GM12891 (cell line): ENCODE results near the gene PTH2R.
"Not testable (repeated sequence)": the region's sequence is repeated elsewhere in the genome, so short reads cannot be mapped to it uniquely, and the experiment has no call there.

Experiments
- DNase-seq: peaks from one replicate; pipeline ENCODE4 v3.0.0; 2011; ENCODE audit warnings: low spot score; ENCODE audit not compliant: insufficient read length
- FAIRE-seq: peaks from 2 replicates; lab custom pipeline; 2011; peaks lifted over from hg19 to GRCh38; lab: Jason Lieb, UNC
- PAX5 ChIP-seq: IDR thresholded peaks from 2 replicates; pipeline ENCODE4 v1.6.1; 2011; ENCODE audit warnings: low read length, moderate library complexity, mild to moderate bottlenecking; ENCODE audit not compliant: insufficient read depth, severe bottlenecking
- POLR2A ChIP-seq: IDR thresholded peaks from 2 replicates; pipeline ENCODE4 v1.6.1; 2011; ENCODE audit warnings: low read depth, low read length, control low read depth
- POLR2AphosphoS5 ChIP-seq: IDR thresholded peaks from 2 replicates; pipeline ENCODE4 v1.6.1; 2011; ENCODE audit warnings: low read depth, low read length, control low read depth
- POU2F2 ChIP-seq: IDR thresholded peaks from 2 replicates; pipeline ENCODE4 v1.6.1; 2011; ENCODE audit warnings: low read depth, mild to moderate bottlenecking, control low read depth, low read length, moderate library complexity
- SPI1 ChIP-seq: IDR thresholded peaks from 2 replicates; pipeline ENCODE4 v1.6.1; 2011; ENCODE audit warnings: low read depth, low read length, control low read depth
- TAF1 ChIP-seq: IDR thresholded peaks from 2 replicates; pipeline ENCODE4 v1.6.1; 2011; ENCODE audit warnings: low read depth, low read length, control low read depth

The PTH2R gene

DNA sequence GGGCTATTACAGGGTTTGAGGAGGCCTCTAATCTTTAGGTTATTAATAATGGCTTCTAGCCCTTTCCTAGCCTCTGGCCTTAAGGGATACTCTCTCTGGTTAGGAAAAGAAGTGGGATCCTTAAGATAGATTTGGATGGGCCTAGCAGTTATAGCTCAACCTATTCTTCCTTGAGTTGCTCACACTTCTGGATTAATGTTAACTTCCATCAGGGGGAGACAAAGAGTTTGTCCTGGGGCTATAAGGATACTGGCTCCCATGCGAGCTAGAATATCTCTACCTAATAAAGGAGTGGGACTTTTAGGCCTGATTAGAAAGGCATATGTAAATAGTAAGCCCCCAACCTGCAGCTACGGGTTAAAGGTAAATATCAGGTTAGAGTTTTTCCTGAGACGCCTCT, 14.3 kb upstream of the PTH2R start:
- TF ChIP-seq POLR2A, result no peak
- TF ChIP-seq TAF1, result no peak
- no peak for TF ChIP-seq POU2F2
- no peak for TF ChIP-seq SPI1
- TF ChIP-seq PAX5, result no peak
- TF ChIP-seq POLR2AphosphoS5, result no peak
- DNase-seq, result no peak
- FAIRE-seq, result no peak

DNA sequence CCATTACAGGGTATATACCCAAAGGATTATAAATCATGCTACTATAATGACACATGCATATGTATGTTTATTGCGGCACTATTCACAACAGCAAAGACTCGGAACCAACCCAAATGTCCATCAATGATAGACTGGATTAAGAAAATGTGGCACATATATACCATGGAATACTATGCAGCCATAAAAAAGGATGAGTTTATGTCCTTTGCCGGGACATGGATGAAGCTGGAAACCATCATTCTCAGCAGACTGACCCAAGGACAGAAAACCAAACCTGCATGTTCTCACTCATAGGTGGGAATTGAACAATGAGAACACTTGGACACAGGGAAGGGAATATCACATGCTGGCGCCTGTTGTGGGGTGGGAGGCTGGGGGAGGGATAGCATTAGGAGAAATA, 9.8 kb upstream of the PTH2R start:
- FAIRE-seq, DNase-seq: not testable (repeated sequence)

DNA sequence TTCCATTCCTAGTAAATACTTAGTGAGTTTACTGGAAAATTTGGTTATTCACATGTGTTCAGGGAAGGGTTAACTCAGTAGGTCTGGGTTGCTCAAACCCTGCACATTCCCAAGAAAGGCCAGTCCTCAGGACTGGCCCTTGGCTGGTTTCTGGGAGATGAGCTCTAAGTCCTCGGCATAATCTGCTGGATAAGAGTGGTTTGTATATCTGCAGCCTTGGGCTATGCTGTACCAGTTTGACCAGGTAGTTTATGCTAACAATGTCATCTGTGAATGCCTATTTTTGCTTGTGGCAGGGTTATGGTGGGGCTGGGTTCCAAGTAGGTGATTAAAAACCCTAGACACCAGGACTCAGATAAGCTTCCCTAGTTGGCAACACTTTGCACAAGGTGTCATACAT, 7.4 kb upstream of the PTH2R start:
- no peak for TF ChIP-seq POLR2A
- TF ChIP-seq PAX5, result no peak
- TF ChIP-seq POU2F2, result no peak
- TF ChIP-seq TAF1, result no peak
- TF ChIP-seq POLR2AphosphoS5, result no peak
- TF ChIP-seq SPI1, result no peak
- FAIRE-seq (no peak), DNase-seq (no peak)

DNA sequence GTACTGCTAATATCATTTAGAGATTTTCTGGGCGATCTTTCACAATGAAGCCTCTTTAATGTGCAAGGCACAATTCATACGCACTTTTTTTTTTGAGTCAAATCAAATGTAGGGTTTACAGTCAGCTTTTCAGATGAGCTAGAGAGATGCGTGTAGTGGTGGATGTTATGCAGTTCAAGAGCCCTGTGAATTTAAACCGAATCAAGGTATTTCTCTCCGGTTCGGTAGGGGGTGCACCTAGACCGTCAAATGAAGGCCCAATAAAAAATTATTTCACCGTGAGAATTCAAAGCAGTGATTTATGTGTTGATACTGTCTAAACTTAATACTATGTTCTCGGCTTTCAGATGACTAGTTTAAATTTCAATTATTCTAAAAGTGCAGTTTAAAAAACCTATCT, 1.1 kb downstream of the PTH2R start:
- DNase-seq (no peak), FAIRE-seq (no peak)
- TF ChIP-seq SPI1, result no peak
- no peak for TF ChIP-seq PAX5
- no peak for TF ChIP-seq POLR2AphosphoS5
- no peak for TF ChIP-seq POU2F2
- TF ChIP-seq TAF1, result no peak
- TF ChIP-seq POLR2A, result no peak

DNA sequence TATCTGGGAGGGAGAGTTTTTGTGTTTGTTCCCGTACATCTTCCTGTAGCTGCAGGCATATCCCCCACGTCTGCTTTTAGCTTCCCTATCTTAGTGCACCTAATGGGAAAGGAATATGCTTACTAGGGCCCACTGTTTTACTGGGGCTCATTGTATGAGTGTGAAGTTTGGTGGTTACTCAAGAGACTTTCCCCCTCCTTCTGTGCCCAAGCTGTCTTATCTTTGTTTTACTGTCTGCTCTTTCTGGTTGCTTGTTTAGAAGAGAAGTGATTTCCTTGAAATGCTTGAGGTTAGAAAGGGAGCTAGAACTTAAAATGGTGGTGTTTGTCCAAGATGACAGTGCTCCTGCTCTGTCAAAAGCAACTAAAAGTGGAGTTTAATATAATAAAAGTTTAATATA, 7.3 kb downstream of the PTH2R start:
- DNase-seq (no peak), FAIRE-seq (no peak)
- TF ChIP-seq PAX5, result no peak
- no peak for TF ChIP-seq SPI1
- TF ChIP-seq POLR2A, result no peak
- TF ChIP-seq POLR2AphosphoS5, result no peak
- no peak for TF ChIP-seq TAF1

DNA sequence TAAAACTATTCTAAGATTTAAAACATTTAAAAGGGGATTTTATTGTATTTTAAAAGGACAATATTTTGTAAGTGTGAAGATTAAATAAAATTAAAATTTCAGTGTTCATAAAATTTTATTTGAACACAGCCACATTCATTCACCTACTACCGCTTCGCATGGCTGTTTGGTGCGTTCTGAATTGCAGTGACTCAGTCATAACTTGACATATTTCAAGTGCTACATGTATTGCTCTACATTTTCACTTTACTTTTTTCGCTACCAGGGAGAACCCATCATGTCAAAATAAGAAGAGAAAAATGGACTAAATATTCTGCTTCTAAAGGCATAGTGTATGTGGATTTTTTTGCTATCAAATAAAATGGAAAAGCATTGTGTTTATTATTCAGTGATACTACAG, 8.7 kb downstream of the PTH2R start:
- no peak for TF ChIP-seq POU2F2
- TF ChIP-seq TAF1, result no peak
- TF ChIP-seq POLR2A, result no peak
- DNase-seq (no peak), FAIRE-seq (no peak)

DNA sequence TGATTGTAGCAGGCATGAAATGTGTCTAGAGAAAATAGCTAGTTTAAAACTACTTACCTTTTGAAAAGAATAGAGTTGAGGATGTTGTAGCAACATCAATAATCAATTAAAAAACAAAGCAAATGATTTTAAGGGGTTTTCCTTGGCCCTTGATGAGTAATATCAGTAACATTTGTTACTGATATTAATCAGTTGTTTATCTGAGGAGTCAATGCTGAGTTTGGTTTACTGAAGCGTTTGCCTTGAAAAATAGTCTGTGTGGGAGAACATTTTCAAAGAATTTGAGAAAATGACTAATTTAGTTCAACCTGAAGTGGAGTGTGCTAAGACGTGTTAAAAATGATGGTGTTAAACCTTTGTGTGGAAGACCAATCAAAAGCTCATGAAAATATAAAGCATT, 9.3 kb downstream of the PTH2R start:
- no peak for TF ChIP-seq SPI1
- TF ChIP-seq TAF1, result no peak
- no peak for TF ChIP-seq POLR2A
- TF ChIP-seq POLR2AphosphoS5, result no peak
- DNase-seq (no peak), FAIRE-seq (no peak)

DNA sequence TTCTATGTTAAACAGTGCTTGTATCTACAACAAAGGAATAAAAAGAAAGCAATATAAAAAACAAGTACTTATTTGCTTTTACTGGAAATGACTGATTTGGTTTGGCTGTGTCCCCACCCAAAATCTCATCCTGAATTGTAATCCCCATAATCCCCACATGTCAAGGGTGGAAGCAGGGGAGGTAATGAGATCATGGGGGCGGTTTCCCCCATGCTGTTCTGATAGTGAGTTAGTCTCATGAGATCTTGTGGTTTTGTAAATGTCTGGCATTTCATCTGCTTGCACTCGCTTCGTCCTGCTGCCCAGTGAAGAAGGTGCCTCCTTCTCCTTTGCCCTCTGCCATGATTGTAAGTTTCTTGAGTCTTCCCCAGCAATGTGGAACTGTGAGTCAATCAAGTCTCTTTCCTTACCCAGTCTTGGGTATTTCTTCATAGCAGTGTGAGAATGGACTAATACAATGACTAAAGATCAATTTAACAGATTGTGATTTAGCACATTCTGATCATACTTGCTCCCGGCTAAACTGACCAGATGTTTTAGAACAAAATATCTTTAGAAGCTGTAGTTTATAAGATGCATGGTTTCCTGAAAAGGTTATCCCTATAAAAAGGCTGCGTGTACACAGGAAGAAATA, 19.9 kb downstream of the PTH2R start:
- no peak for DNase-seq
- TF ChIP-seq TAF1 (no peak), SPI1 (no peak), POLR2A (no peak), POLR2AphosphoS5 (no peak), POU2F2 (no peak), PAX5 (no peak)
- no peak for FAIRE-seq

DNA sequence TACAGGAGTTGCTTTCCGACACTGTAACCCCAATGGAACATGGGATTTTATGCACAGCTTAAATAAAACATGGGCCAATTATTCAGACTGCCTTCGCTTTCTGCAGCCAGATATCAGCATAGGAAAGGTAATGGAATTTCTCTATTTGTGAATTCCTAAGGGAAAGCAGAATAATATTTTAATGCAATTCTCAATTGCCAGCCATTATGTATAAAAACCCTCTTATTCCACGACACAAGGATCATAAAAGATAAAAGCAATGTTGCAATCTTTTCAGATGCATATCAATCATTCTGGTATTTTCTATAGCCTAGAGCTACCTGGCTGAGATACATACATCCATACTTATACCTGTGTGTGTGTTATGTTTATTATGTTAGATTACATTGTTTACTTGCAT, 31.2 kb downstream of the PTH2R start:
- FAIRE-seq (no peak), DNase-seq (no peak)
- no peak for TF ChIP-seq POLR2AphosphoS5
- TF ChIP-seq TAF1, result no peak
- TF ChIP-seq PAX5, result no peak
- no peak for TF ChIP-seq POLR2A
- TF ChIP-seq POU2F2, result no peak
- no peak for TF ChIP-seq SPI1

DNA sequence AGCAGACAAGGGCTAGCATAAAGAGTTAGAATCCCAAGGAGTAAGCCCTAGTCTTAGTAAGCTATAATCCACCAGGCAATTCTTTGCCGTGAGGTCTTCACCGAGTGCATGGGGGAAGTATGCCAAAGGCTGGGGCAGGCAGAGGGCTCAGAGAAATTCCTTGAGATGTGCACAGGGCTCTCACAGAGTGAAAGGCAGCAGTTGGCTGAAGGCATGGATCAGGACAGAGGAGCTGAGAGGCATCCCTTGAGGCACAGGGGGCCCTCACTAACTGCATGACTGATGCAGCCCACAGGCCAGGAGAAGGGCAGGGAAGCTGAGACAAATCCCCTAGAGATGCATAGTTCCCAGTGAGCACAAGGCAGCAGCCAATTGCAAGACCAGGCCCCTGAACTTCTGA, 34.1 kb downstream of the PTH2R start:
- FAIRE-seq (no peak), DNase-seq (no peak)
- TF ChIP-seq POLR2A (no peak), POLR2AphosphoS5 (no peak), PAX5 (no peak), TAF1 (no peak), SPI1 (no peak), POU2F2 (no peak)

DNA sequence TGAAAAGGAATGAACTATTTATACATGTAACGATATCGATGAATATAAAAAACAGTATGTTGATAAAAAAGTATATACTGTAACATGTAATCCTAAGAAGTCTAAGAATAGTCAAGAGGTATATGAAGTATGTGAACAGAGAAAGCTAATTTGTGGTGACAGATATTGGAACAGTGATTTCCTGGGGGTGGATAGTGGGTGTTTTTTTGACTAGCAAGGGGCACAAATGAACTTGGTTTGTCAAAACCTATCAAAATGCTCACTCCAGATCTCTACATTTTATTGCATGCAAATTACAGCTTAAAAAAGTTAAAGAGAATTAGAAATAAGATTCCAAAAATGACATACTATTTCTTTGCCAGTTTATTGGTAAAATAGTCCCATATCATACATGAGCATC, 35.4 kb downstream of the PTH2R start:
- TF ChIP-seq SPI1, result no peak
- no peak for TF ChIP-seq POU2F2
- no peak for TF ChIP-seq POLR2A
- no peak for TF ChIP-seq TAF1
- DNase-seq (no peak), FAIRE-seq (no peak)

DNA sequence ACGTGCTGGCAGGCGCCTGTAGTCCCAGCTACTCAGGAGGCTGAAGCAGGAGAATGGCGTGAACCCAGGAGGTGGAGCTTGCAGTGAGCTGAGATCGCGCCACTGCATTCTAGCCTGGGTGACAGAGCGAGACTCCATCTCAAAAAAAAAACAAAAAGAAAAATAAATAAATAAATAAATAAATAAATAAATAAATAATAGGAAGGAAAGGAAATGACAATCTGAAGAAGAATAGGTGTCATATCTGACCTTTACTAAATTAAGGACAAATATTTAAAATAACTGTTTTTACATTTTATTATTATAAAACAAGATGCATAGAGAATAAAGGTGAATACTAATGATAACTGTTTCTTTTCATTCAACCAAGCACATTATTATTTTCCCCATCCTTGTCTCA, 40.9 kb downstream of the PTH2R start:
- DNase-seq, FAIRE-seq: not testable (repeated sequence)
